NCI-H2196 (cell line): ENCODE results near the gene CEBPE.

ENCODE experiments used
- DNase-seq: peaks from one replicate; lab custom pipeline; 2025; ENCODE audit not compliant: unreplicated experiment; lab: John Stamatoyannopoulos, UW

The CEBPE gene

GRCh38 chr14:23118506-23119362 is at the start of gene CEBPE:
Gene CEBPE (minus strand): TSS chr14:23119255. CDS start chr14:23119091, 164 bp downstream.
- no peak for DNase-seq

- DNase-seq: no peak
Observed at GRCh38 chr14:23168246-23168645, 49.2 kb upstream of the CEBPE start.

- DNase-seq: no peak
Observed at GRCh38 chr14:23167116-23167847, 48.2 kb upstream of the CEBPE start.

GRCh38 chr14:23164949-23165348 is 45.9 kb upstream of the CEBPE start:
- DNase-seq: no peak

- DNase-seq: no peak
Observed at GRCh38 chr14:23164250-23164649, 45.2 kb upstream of the CEBPE start.

DNA sequence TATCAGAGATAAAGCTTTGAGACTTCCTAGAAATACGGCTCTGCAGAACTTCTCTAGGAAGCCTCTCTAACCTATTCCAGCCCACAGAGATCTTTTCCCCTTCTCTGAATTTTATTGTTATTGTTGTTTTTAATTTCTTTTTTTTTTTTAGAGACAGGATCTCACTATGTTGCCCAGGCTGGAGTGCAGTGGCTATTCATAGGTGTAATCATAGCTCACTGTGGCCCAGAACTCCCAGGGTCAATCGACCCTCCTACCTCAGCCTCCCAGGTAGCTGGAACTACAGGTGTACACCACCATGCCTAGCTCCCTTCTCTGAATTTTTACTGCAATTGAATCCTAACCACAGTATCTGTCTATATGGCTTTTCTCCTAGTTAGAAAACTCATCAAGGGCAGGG is 44.8 kb upstream of the CEBPE start:
- no peak for DNase-seq

GRCh38 chr14:23162800-23163199 is 43.7 kb upstream of the CEBPE start:
- DNase-seq: no peak

DNA sequence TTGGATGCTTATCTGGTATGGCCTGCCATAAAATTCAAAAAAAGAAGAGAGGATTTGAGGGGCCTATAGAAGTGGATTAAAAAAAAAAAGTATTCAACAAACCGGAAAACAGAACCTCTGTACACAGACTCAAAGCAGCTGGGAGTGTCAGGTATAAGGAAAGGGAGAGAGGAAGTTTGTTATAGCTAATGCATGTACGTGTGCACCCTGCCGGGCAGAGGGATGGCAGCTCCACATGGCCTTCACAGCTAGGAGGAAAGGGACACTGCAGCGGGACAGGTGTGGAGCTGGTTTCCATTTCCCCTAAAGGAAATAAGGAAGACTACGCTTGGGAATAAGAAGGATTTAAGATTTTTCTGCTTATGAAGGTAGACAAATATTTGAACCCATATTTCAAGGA is 43.0 kb upstream of the CEBPE start:
- DNase-seq: no peak

DNA sequence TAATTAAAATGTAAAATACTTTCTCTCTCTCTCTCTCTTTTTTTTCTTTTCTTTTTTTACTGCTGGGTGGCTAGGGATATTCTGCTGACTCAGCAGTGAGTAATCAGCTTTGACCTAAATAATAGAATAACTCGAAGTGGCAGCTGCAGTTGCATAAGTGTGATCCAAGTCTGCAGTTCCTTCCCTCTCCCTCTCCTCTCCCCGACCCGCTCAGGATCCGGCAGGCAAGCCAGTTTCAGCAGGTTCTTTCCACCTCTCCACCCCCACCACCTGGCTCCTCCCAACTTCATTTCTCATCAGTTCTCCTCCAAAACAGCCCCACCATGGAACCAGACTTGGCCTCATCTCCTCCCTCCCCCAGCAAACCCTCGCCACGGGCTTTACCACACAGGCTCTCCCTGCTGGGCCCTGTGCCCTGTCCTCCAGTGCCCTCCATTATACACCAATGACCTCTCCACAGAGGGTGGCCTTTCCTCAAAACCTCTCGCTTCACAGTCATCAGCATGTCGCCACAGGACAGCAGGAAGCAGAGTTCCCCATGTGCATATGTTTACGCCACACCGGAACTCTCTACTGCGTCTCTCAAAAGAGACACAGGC is 42.0 kb upstream of the CEBPE start:
- DNase-seq: peak; percentile 62

GRCh38 chr14:23159532-23159931 is 40.5 kb upstream of the CEBPE start:
- no peak for DNase-seq

DNA sequence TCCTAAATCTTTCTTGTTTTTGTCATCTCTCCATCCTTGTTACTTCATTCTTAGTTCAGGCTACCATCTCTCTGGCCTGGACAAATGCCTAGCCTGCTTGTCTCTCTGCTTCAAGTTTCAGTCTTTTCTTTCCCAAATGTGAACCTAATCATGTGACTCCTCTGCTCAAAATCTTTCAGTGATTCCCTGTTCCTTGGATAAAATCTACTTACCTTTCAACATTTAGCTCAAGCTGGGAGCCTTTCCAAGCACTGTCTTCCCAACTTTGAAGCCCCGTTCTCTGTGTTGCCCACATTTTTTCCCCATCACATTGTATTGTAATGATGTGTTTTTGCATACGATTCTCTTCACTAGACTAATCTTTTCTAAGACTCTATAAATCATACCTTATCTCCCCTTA is 39.7 kb upstream of the CEBPE start:
- no peak for DNase-seq

- peak; percentile 55 for DNase-seq
Observed at GRCh38 chr14:23154964-23155587, 36.0 kb upstream of the CEBPE start.

- DNase-seq: no peak
Observed at GRCh38 chr14:23153851-23154796, 35.1 kb upstream of the CEBPE start.

- no peak for DNase-seq
Observed at GRCh38 chr14:23151342-23151741, 32.3 kb upstream of the CEBPE start.

- no peak for DNase-seq
Observed at GRCh38 chr14:23149745-23150144, 30.7 kb upstream of the CEBPE start.

DNA sequence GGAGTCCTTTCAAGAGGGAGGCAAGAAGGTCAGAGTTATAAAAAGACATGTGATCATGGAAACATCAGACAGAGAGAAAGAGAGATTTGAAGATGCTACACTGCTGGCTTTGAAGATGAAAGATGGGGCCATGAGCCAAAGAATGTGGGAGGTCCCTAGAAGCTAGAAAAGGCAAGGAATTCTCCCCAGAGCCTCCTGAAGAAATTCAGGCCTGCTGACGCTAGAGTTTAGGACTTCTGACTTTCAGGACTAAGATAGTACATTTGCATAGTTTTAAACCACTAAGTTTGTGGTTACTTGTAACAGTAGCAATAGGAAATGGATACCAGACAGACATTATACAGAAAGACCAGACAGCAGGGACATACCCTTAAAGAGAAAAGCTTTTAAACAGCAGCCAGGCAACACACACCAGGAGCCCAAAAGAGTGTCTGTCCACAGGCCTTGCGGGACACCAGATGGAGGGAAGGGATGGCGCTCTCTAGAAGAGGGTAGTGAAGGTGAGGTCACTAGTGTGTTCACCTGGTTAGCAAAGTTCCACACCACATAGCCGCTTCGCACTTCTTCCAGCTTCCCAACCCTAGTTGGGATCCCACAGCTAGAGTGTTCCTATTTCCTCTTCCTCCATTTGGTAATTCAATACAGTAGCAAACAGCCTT is 29.7 kb upstream of the CEBPE start:
- DNase-seq: no peak

- peak; percentile 59 for DNase-seq
Observed at GRCh38 chr14:23147676-23148075, 28.6 kb upstream of the CEBPE start.

DNA sequence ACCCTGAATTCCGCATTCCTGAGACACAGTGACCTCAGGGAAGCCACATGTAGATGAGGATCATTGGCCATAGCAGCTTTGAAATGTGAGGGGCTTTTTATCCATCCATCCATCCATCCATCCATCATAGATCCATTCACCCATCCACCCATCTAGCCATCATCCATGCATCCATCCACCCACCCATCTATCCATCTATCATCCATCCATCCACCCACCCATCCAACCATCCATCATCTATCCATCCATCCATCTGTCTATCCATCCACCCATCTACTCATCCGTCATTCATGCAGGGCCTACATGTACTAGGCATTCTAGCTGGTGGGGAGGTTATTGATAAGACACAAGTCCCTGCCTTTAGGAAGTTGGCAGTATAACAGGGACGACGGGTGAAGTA is 27.9 kb upstream of the CEBPE start:
- DNase-seq: no peak

DNA sequence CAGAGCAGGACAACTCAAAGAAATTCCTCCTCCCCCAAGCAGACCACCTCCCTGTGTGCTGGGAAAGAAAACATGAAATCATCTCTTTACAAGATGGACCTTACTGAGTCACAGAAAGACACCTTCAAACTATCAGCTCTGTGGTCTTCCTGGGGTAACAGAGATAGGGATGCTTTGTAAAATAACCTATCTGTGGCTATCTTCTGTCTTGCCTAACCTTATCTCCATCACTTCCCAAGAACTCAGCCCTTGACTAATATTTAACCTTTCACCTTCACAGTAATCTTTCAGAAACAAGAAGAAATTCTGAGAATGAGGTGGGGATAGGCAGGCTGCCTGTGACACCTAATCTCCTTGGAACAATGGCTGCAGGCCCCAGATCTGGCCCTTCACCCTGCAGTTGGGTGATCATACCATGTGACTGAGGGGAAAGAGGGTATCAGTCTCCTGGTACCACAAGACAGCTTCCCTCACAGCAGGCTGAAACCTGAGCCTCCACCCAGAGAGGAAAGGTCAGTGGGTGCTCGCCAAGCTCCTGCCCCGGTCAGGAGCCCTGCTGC is 27.4 kb upstream of the CEBPE start:
- DNase-seq: no peak
